Stomach (tissue), 4 donors: ENCODE measurements around the gene TUBB2B.

ENCODE experiments used
- EP300 ChIP-seq: sonication (generic); formaldehyde crosslinking; IDR thresholded peaks from one replicate; pipeline ENCODE4 v1.6.1; 2017; ENCODE audit warnings: antibody characterized with exemption
- POLR2A ChIP-seq, 4 donors: fragments of 450-650 bp; IDR thresholded peaks; one replicate each; pipeline ENCODE4 v1.6.1; 2016; ENCODE audit warnings: antibody characterized with exemption in 4 of 4, control low read depth in 2 of 4, mild to moderate bottlenecking in 1 of 4, moderate library complexity in 1 of 4
- POLR2AphosphoS5 ChIP-seq, 3 donors: sonication (generic); formaldehyde crosslinking; IDR thresholded peaks; one replicate each; pipeline ENCODE4 v1.6.1; 2016; ENCODE audit warnings: antibody characterized with exemption in 3 of 3
- TF ChIP-seq, protein P1 (sequence below), 7 experiments: fragments of 450-650 bp in 4 of 7; fragments of 200-600 bp in 3 of 7; sonication (generic) in 3 of 7; IDR thresholded peaks; one replicate each; pipeline ENCODE4 v1.5.1; 2016 to 2019; ENCODE audit warnings: antibody characterized with exemption in 7 of 7, control low read depth in 2 of 7, mild to moderate bottlenecking in 1 of 7

DNA sequence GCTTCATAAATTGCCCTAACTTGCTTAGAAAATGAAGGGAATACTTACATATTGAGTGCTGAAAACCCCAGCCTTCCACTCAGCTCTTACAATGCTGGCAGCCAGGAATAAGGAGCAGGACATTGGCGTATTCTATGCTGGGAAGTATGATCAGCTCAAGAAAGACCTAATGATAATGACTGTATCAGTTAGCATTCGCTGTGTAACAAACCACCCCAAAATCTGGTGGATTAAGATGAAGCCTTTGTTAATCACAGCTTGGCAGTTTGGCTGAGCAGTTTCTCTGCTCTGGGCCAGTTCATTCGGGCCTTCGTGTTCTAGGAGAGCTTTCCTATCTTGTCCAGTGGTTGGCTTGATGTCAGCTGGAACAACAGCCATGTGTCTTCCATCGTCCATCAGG, 36.7 kb downstream of the TUBB2B start:
- TF ChIP-seq POLR2AphosphoS5 (IDR thresholded peaks at IDR 0.05) (no peak), POLR2A (IDR thresholded peaks at IDR 0.05) (no peak), EP300 (no peak)
- TF ChIP-seq, protein P1, sequence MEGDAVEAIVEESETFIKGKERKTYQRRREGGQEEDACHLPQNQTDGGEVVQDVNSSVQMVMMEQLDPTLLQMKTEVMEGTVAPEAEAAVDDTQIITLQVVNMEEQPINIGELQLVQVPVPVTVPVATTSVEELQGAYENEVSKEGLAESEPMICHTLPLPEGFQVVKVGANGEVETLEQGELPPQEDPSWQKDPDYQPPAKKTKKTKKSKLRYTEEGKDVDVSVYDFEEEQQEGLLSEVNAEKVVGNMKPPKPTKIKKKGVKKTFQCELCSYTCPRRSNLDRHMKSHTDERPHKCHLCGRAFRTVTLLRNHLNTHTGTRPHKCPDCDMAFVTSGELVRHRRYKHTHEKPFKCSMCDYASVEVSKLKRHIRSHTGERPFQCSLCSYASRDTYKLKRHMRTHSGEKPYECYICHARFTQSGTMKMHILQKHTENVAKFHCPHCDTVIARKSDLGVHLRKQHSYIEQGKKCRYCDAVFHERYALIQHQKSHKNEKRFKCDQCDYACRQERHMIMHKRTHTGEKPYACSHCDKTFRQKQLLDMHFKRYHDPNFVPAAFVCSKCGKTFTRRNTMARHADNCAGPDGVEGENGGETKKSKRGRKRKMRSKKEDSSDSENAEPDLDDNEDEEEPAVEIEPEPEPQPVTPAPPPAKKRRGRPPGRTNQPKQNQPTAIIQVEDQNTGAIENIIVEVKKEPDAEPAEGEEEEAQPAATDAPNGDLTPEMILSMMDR (IDR thresholded peaks at IDR 0.05), result no peak
